WERI-Rb-1 (cell line): ENCODE results near the gene YAF2.

ENCODE experiments used
- DNase-seq: peaks from one replicate; pipeline ENCODE4 v3.0.0-alpha.2; 2020
- H3K27ac ChIP-seq: fragments of 250-450 bp; sonication (Bioruptor Pico); 2 replicates; pipeline ENCODE4 v1.5.1; 2020; ENCODE audit warnings: mild to moderate bottlenecking, moderate library complexity
- H3K27me3 ChIP-seq: fragments of 250-450 bp; sonication (Bioruptor Pico); 2 replicates; pipeline ENCODE4 v1.5.1; 2021; ENCODE audit warnings: mild to moderate bottlenecking, low read depth, moderate library complexity; ENCODE audit not compliant: insufficient read depth, severe bottlenecking
- H3K36me3 ChIP-seq: fragments of 250-450 bp; sonication (Bioruptor Pico); 2 replicates; pipeline ENCODE4 v1.5.1; 2020; ENCODE audit warnings: mild to moderate bottlenecking, moderate library complexity
- H3K4me3 ChIP-seq: 2 replicates; pipeline ENCODE4 v1.5.1; 2011; ENCODE audit warnings: low read depth, mild to moderate bottlenecking, control low read depth, low read length
- H3K9me3 ChIP-seq: fragments of 250-450 bp; sonication (Bioruptor Pico); 2 replicates; pipeline ENCODE4 v1.5.1; 2021; ENCODE audit warnings: mild to moderate bottlenecking, moderate library complexity; ENCODE audit not compliant: severe bottlenecking
- CTCF ChIP-seq: IDR thresholded peaks from 2 replicates; pipeline ENCODE4 v1.5.1; 2011; ENCODE audit warnings: low read depth, mild to moderate bottlenecking, control low read depth, inconsistent platforms, low read length

Gene YAF2

GRCh38 chr12:42275499-42275898 is 37.5 kb upstream of the YAF2 start:
- TF ChIP-seq CTCF = no peak
- Histone ChIP-seq H3K9me3 (no peaks in the 10 kb centered on the region), H3K4me3 (no peak overlapping the region), H3K36me3 (no peaks in the 10 kb centered on the region), H3K27me3 (no peaks in the 10 kb centered on the region), H3K27ac (no peak overlapping the region)
- no peak for DNase-seq

GRCh38 chr12:42273706-42274105 is 35.7 kb upstream of the YAF2 start:
- no peak for DNase-seq
- H3K9me3 ChIP-seq = no peaks in the 10 kb centered on the region
- no peak overlapping the region for H3K4me3 ChIP-seq
- H3K27ac ChIP-seq = no peak overlapping the region
- H3K27me3 ChIP-seq = no peaks in the 10 kb centered on the region
- no peak for TF ChIP-seq CTCF
- no peaks in the 10 kb centered on the region for H3K36me3 ChIP-seq

GRCh38 chr12:42270596-42270995 is 32.5 kb upstream of the YAF2 start:
- Histone ChIP-seq H3K9me3 (no peaks in the 10 kb centered on the region), H3K4me3 (no peak overlapping the region), H3K27me3 (no peaks in the 10 kb centered on the region), H3K27ac (no peak overlapping the region), H3K36me3 (no peaks in the 10 kb centered on the region)
- DNase-seq = no peak
- TF ChIP-seq CTCF = no peak

- Histone ChIP-seq H3K36me3 (no peaks in the 10 kb centered on the region), H3K4me3 (no peak overlapping the region), H3K9me3 (no peaks in the 10 kb centered on the region), H3K27ac (no peak overlapping the region), H3K27me3 (no peaks in the 10 kb centered on the region)
- no peak for TF ChIP-seq CTCF
- no peak for DNase-seq
Measured at GRCh38 chr12:42267413-42268190, 29.6 kb upstream of the YAF2 start.

- H3K27ac ChIP-seq = no peak overlapping the region
- DNase-seq = no peak
- H3K9me3 ChIP-seq = no peaks in the 10 kb centered on the region
- H3K36me3 ChIP-seq = no peaks in the 10 kb centered on the region
- no peaks in the 10 kb centered on the region for H3K27me3 ChIP-seq
- TF ChIP-seq CTCF = no peak
- H3K4me3 ChIP-seq = no peak overlapping the region
Measured at GRCh38 chr12:42266579-42267230, 28.7 kb upstream of the YAF2 start.
